HG03060 (cell line): Measurements from ENCODE around the gene FIGLA.
A peak's percentile ranks its signal among the peaks of the same experiment; 100 is the strongest.

ENCODE experiments used
- ATAC-seq: cut with Tn5 transposase; IDR thresholded peaks from one replicate; pipeline ENCODE4 v1.9.1; 2021; ENCODE audit warnings: low read depth, moderate number of reproducible peaks; ENCODE audit not compliant: unreplicated experiment

The FIGLA gene

DNA sequence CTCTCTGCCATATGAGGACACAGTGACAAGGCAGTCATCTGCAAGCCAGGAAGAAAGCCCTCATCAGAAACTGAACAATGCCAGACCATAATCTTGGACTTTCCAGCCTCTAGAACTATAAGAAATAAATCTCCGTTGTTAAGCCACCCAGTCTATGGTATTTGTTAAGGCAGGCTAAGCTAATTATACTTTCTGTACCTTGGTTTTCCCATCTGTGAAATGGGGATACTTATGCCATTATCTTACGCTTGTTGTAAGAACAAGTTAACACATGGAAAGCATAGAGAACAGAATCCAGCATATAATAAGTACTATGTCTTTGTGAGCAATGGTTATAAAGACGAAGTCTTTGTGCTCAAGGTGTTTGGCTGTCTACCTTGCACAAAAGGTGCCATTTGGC is 14.2 kb downstream of the FIGLA start:
- no peak for ATAC-seq

GRCh38 chr2:70775141-70775540 is 15.3 kb downstream of the FIGLA start:
- ATAC-seq: no peak

GRCh38 chr2:70772486-70773155 is 17.8 kb downstream of the FIGLA start:
- ATAC-seq: no peak

DNA sequence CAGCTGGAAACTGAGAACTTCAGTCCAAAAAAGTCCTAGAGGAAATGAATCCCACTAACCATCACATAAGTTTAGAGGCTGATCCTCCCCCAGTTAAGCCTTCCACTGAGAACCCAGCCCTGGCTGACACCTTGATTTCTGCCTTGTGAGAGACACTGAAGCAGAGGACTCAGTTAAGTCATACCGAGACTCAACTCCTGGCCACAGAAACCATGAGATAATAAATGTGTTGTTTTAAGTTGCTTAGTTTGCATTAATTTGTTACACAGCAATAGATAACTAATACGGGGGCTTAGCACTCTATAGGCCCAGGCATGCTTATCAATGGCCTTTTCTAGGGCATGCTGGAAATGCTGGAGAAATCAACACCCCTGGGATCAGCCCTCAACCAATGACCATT is 19.0 kb downstream of the FIGLA start:
- ATAC-seq: peak; percentile 67

- ATAC-seq: no peak
These were observed 21.0 kb downstream of the FIGLA start for GRCh38 chr2:70769450-70769849.

DNA sequence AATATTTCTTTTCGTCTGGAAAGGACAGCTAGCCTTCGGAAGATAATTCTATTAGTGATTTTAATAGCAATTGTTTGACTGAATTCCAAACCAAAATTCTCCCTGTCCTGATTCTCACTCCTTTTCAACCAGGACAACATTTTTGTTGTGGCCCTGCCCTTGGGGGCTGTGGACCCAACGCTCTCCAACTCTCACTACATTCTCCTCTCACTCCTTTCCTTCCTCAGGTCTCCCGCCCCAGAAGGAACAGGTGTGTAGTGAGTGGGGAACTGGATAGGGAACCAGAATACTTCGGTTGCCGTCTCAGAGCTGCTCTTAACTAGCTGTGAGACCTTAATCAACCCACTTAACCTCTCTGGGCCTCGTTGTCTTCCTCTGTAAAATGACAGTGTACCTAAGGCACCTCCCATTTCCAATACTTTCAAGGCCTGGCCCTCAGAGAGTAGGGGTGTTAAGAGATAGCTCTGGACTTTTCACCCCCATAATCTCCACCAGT is 21.8 kb downstream of the FIGLA start:
- ATAC-seq: no peak

DNA sequence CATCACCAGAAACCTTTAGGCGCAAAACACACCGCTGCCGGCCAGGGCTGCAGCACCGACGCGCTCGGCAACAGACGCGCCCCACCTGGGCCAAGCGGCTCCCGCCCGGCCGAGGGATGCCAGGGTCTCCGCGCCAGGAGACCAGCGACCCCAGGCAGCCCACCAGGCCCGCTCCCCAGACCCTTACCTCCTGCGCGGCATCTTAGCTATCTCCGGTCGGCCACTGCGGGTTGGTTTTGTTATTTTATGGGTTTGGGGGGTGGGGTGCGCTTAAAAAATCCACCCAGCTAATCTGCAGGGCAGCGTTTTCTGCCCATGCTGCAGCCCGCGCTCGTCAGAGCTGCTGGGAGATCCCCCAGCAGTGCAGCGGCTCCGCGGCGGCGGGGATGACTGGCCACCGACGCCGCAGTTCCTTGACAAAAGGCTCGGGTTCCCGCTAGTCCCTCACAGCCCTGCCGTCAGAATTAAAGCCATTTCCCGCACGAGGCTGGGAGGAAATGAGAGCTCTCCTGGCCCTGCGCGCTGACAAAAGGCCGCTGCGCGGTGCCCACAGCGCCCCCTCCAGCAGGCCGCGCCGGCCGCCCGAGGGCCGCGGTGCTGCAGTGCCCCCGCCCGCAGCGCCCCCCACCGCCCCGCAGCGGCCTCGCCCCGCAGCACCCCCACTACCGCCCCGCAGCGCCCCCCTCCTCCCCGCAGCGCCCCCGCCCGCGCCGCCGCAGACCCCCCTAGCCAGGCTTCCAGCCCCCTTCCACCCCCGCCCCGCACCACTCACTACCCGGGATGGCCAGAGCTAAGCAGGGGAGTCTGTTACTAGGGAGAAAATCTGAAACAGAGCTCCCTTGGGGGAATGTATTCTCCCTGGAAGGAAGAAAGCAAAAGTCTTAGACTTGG is 22.5 kb downstream of the FIGLA start, which contains the start of gene ADD2:
ADD2 (minus strand) TSS at position 502 of the 891 bp plus-strand sequence. CDS start 61,792 bp downstream, outside the sequence.
- ATAC-seq: no peak

DNA sequence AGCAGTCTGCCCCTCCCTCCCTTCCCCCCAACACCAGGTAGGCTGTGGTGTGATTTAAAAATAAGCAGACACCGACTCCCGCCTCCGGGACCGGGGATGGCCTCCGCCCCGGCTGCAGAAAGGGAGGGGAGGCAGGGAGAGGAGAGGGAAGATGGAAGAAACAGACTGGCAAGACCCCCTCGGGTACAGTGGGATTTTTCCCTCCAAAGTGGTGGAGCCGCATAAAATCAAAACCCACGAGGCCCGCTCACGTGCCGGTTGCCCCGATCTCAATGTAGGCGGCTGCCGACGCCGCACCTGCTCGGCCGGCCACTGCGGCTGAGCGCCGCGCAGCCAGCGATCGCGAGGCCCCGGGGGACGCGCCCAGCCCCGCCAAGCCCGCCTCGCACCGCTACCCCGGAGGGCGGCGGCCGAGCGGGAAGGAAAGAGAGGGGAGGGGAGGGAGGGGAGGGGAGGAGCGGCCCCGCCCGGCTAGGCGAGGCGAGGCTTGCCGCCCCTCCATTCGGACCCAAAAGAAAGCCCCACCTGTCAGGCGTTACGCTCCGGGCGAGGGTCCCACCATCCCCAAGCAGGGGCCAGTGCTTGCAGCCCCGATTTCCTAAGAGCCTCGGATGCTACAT is 23.3 kb downstream of the FIGLA start:
- ATAC-seq: no peak

DNA sequence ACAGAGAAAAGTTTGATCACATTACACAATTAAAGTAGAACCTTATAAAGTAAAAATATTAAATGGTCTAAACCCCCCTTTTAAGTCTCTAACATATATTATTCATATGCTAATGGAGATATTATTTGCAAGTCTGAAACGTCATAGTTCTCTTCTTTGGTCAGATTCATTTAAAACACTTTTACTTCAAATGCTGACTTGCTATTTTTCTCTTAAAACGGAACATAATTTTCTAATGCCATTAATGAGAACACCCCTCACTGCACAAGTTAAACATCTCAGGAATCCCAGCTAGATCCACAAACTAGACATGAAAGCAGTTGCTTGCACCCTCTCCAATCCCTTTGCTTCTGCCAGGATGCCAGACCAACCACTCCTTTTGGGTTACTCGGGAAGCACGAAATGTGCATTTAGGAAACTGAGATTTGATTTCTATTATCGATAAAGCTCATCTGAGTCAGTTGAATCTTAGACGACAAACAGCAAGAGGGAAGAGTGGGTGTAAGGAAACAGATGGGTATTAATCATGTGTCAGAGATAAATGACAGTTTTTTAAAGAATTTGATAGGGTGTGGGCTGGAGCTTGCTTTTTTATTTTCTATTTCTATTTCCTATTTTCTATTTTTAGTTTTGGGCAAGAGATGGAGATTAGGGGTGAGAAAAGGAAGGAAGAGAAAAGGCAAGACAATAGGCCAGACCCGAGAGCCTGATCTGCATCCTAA is 23.9 kb downstream of the FIGLA start:
- ATAC-seq: no peak

DNA sequence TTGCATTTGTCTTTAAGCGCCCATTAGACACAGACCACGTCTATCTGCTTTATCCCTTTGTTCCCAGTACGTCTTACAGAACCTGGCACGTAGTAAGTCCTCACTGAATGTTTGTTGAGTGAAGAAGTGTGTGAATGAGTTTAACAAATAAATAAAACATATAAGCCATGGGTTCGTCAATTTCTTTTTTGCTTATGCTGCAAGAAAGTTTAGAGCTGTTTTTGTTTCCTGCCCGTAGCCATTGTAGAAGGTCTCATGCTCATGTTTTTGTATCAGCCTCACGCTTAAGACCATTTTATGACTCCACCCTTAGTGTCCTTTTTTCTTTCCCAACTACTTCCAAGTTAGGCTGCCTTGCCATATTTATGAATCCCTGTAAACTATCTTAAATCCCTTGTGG is 24.9 kb downstream of the FIGLA start:
- no peak for ATAC-seq

- ATAC-seq: no peak
These were observed 31.0 kb downstream of the FIGLA start for GRCh38 chr2:70759446-70759845.

DNA sequence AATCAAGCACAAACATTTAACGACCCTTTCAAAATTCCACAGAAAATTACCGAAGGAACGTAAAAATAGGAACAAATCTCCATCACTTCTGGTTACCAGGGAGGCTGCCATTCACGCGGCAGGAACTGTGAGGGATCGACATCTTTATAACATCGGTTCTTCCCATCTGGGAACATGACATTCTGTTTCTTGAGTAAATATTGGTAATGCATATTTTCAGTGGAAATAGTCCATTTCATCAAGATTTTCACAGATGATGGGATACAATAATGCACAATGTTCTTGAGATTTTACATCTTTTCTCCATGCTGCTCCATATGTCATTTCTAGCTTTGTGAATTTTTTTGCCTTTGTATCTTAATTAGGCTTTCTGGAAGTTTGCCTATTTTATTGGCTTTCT is 32.5 kb downstream of the FIGLA start:
- ATAC-seq: no peak

GRCh38 chr2:70757360-70757759 is 33.1 kb downstream of the FIGLA start:
- no peak for ATAC-seq

GRCh38 chr2:70756128-70756527 is 34.3 kb downstream of the FIGLA start:
- ATAC-seq: no peak

DNA sequence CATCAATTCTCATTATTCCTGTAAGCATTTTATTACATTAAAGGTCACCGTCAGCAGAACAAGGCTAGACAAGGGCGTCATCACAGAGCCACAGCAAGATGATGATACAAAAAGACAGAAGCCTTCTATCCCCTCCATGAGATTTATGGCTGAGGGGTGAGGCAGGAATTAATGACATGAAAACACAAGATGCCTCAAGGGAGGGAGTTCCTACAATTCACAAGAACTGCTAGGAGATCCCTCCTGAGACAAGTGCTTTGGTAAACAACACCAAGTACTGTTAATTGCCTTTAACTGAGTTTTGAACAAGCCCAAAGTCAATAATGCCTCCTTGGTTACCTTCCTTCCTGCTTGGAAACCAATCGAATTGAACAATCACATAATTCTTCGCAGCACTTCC is 36.5 kb downstream of the FIGLA start:
- no peak for ATAC-seq

DNA sequence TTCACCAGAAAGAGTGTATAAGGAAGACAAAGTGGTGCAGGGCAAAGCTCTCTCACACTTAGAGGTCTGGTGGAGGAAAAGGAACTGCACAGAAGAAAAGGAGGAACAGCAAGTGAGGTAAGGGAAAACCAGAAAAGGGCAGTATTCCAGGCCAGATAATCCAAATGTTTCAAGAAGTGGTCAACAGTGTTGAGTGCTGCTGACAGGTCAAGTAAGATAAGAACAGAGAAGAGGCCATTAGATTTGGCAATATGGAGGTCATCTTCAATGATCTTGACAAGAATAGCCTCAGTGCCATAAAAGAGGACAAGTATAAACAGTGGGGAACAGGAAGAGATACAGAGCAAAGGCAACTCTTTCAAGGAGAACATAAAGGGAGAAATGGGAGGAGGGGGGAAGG is 37.4 kb downstream of the FIGLA start:
- no peak for ATAC-seq

GRCh38 chr2:70752396-70752795 is 38.0 kb downstream of the FIGLA start:
- ATAC-seq: no peak

GRCh38 chr2:70751881-70752280 is 38.6 kb downstream of the FIGLA start:
- ATAC-seq: no peak

- no peak for ATAC-seq
These were observed 40.1 kb downstream of the FIGLA start for GRCh38 chr2:70750320-70750719.

DNA sequence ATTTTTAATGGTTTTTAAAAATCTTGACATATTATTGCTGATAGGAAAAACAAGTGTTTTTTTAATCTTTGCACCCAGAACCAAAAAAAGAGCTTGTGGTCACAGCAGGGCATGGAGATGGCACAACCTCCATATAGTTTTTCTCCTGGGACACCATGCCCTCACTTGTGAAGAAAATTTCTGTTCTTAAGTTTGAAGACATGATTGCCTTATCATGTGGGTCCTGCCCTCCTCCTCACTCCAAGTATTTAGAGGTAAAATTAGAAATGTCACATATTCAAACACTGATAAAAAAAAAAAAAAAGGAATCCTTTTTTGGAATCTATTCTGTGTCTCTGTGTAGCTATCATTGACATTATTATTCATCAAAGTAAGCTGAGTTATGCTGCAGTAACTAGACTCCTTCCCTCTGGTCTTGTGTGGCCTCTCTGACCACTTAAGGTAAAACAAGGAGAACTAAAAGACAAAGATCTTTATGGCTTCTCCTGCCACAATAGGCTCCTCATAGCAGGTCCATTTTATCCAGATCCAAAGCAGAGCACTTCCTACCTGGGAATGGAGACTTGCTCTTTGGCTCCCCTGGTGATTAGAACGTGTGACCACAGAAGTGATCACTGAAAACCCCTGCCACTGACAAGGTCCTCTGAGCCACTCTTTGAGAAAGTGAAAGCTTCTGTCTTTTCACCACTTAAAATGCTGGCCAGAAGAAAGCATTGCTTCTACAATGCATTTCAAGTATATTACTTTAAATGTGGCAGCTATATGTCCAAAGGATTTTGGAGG is 42.2 kb downstream of the FIGLA start:
- no peak for ATAC-seq
